Raji (cell line): Measurements from ENCODE around the gene CRTC2.

Experiments
- POLR2A ChIP-seq: IDR thresholded peaks from 2 replicates; pipeline ENCODE4 v1.6.1; 2011; ENCODE audit warnings: low read depth, low read length, control low read depth; ENCODE audit not compliant: insufficient read depth

CRTC2 gene

GRCh38 chr1:153928245-153928644 lies 30.2 kb downstream of the CRTC2 start:
- no peak for TF ChIP-seq POLR2A

GRCh38 chr1:153926405-153926804 lies 32.0 kb downstream of the CRTC2 start:
- no peak for TF ChIP-seq POLR2A

- peak; percentile 74 for TF ChIP-seq POLR2A
These were observed 35.2 kb downstream of the CRTC2 start, which contains the start of gene GATAD2B for GRCh38 chr1:153922972-153923925. Gene GATAD2B (minus strand): TSS chr1:153922972. CDS start chr1:153828347, 94,625 bp downstream.

GRCh38 chr1:153922076-153922971 lies 36.1 kb downstream of the CRTC2 start:
- no peak for TF ChIP-seq POLR2A

- TF ChIP-seq POLR2A: no peak
These were observed 36.7 kb downstream of the CRTC2 start for GRCh38 chr1:153921803-153922075.

GRCh38 chr1:153921080-153921802 lies 37.2 kb downstream of the CRTC2 start:
- TF ChIP-seq POLR2A: no peak

GRCh38 chr1:153919876-153920852 lies 38.2 kb downstream of the CRTC2 start:
- TF ChIP-seq POLR2A: no peak

GRCh38 chr1:153916297-153916696 lies 42.1 kb downstream of the CRTC2 start:
- no peak for TF ChIP-seq POLR2A

- TF ChIP-seq POLR2A: no peak
These were observed 46.1 kb downstream of the CRTC2 start for GRCh38 chr1:153912349-153912748.

GRCh38 chr1:153908071-153908470 lies 50.3 kb downstream of the CRTC2 start:
- TF ChIP-seq POLR2A: no peak

GRCh38 chr1:153907134-153907533 lies 51.3 kb downstream of the CRTC2 start:
- TF ChIP-seq POLR2A: no peak

- no peak for TF ChIP-seq POLR2A
These were observed 52.0 kb downstream of the CRTC2 start for GRCh38 chr1:153906396-153906795.

- no peak for TF ChIP-seq POLR2A
These were observed 54.5 kb downstream of the CRTC2 start for GRCh38 chr1:153903841-153904455.

GRCh38 chr1:153899509-153899908 lies 58.9 kb downstream of the CRTC2 start:
- no peak for TF ChIP-seq POLR2A
